SK-N-SH (cell line): ENCODE data around the gene ZCCHC8.
A peak's percentile ranks its signal among the peaks of the same experiment; 100 is the strongest.

ENCODE experiments used
- CTCF ChIP-seq: fragments of 200-600 bp; sonication (generic); IDR thresholded peaks from 2 replicates; pipeline ENCODE4 v1.6.1; 2017; ENCODE audit warnings: antibody characterized with exemption, mild to moderate bottlenecking, moderate library complexity
- FOXJ3 ChIP-seq: sonication (generic); formaldehyde crosslinking; IDR thresholded peaks from 2 replicates; pipeline ENCODE4 v1.5.1; 2020; ENCODE audit warnings: mild to moderate bottlenecking, missing genetic modification reagents
- PBX3 ChIP-seq: IDR thresholded peaks from 2 replicates; pipeline ENCODE4; 2012
- POLR2AphosphoS5 ChIP-seq: IDR thresholded peaks from 2 replicates; pipeline ENCODE4 v1.6.1; 2012; ENCODE audit warnings: low read depth, low read length
- RAD21 ChIP-seq: IDR thresholded peaks from 2 replicates; pipeline ENCODE4 v1.6.1; 2012; ENCODE audit warnings: mild to moderate bottlenecking, low read length
- RCOR1 ChIP-seq: fragments of 150-350 bp; IDR thresholded peaks from 2 replicates; pipeline ENCODE4 v1.6.1; 2017; ENCODE audit warnings: antibody characterized with exemption, low read length
- REST ChIP-seq: IDR thresholded peaks from 2 replicates; pipeline ENCODE4 v1.6.1; 2012; ENCODE audit warnings: mild to moderate bottlenecking, low read depth, low read length, moderate library complexity
- TAF1 ChIP-seq: IDR thresholded peaks from 2 replicates; pipeline ENCODE4 v1.6.1; 2012; ENCODE audit warnings: low read depth, mild to moderate bottlenecking, low read length, moderate library complexity, borderline replicate concordance
- YY1 ChIP-seq: IDR thresholded peaks from 2 replicates; pipeline ENCODE4 v1.4.0; 2012; ENCODE audit warnings: low read depth, mild to moderate bottlenecking
- TF ChIP-seq, protein P1 (sequence below): IDR thresholded peaks from 2 replicates; pipeline ENCODE4 v1.4.0; 2012; ENCODE audit warnings: low read depth
- TF ChIP-seq, protein P2 (sequence below): fragments of 150-350 bp; IDR thresholded peaks from 2 replicates; pipeline ENCODE4 v1.6.1; 2017; ENCODE audit warnings: antibody characterized with exemption, low read length, low read depth, borderline replicate concordance

DNA sequence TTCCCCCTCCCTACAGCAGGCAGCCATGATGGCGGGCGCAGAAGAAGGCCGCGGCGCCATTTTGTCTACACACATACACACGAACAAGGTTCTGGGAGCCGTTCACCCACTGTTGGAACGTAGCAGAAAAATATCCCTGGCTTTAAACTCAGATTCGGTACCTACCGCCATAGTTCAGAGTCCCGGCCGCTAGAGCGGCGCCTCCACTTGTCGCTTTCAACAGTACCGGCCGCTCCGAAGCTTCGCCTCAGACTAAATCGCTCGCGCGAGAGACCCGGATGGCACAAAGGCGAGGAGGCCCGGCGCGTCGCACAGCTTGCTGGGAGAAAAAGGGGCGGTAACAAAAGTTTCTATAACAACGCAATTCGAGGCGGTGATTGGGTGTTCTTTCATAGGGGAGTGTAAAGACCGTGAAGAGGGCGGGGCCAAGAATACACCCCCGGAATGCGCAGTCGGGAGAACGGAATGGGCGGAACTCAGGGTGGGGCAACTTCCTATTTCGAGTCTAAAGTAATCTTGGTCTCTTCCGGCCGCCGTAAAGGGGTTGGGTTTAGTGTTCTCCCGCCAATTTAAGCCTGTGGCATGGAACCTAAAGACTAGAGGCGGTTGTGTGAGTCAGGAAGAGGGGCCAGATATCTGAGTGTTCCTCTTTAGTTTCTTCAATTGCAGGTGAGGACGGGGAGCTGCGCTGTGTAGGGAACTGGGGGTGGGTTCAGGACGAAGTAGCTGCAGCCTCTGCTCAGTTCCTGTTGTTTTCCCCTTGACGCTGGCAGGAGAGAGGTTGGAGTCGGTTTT lies 26.1 kb upstream of the ZCCHC8 start, which contains the start of the genes KNTC1 and RSRC2:
- TF ChIP-seq CTCF (no peak), PBX3 (no peak), REST (peak; percentile 69), POLR2AphosphoS5 (peak; percentile 99), TAF1 (peak; percentile 89), RAD21 (no peak), YY1 (peak; percentile 98), RCOR1 (no peak), FOXJ3 (no peak)
- TF ChIP-seq, protein P1, sequence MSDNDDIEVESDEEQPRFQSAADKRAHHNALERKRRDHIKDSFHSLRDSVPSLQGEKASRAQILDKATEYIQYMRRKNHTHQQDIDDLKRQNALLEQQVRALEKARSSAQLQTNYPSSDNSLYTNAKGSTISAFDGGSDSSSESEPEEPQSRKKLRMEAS, result peak; percentile 94
- TF ChIP-seq, protein P2, sequence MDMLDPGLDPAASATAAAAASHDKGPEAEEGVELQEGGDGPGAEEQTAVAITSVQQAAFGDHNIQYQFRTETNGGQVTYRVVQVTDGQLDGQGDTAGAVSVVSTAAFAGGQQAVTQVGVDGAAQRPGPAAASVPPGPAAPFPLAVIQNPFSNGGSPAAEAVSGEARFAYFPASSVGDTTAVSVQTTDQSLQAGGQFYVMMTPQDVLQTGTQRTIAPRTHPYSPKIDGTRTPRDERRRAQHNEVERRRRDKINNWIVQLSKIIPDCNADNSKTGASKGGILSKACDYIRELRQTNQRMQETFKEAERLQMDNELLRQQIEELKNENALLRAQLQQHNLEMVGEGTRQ, result no peak
